Measurements from ENCODE around the gene DIS3. TPM values are rescaled to one million over a fixed set of nuclear protein-coding genes. Genes with fewer than 3 reads are reported as not detected.
"Not testable (repeated sequence)": the region's sequence is repeated elsewhere in the genome, so short reads cannot be mapped to it uniquely, and the experiment has no call there.

The DIS3 gene
- total RNA-seq, 2 donors from 2014 or later = 45.2 to 51.7 TPM

DNA sequence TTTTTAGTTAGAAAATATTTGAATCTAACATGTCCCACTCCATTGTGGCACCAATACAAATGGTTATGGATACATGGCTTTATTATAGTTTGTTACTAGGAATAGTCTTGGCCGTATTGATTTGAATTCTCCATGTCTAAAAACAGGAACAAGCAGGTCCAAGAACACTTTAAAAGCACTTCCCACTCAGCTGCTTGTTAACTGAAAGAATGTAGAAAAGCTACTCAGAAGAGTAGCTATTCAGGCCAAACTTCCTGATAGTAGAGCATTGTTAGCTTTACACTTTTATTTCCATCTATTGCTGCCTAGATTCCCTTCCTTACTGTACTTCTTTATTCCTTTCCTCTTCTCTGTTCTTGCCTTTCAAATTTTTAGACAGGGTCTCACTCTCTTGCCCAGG, 7.1 kb upstream of the DIS3 start:
- Mint-ChIP-seq H3K36me3 (ENCODE audit: insufficient read depth in 2 of 2) (peaks cover 12 to 24% of the 10 kb centered on the region in 2 donors), H3K9me3 (no peaks in the 10 kb centered on the region), H3K4me1 (ENCODE audit: low read depth) (peaks cover 20% of the 10 kb centered on the region), H3K4me3 (no peak overlapping the region), H3K27me3 (ENCODE audit: low read depth) (no peaks in the 10 kb centered on the region), H3K27ac (peak overlapping the region; percentile 27)
- no peak for DNase-seq
- no peak for ATAC-seq (replicated peaks in 1 of 2)

DNA sequence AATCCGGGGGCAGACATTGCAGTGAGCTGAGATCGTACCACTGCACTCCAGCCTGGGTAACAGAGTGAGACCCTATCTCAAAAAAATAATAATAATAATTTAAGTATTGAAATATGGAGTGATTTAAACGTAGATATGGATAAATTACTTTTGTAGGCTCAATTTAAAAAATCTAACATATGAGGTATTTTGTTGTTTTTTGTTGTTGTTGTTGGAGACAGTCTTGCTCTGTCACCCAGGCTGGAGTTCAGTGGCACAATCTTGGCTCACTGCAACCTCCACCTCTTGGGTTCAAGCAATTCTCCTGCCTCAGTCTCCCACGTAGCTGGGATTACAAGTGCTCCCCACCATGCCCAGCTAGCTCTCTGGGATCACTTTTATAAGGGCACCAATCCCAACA, 3.0 kb upstream of the DIS3 start:
- ATAC-seq (replicated peaks in 1 of 2); H3K27ac Mint-ChIP-seq; DNase-seq; H3K27me3 Mint-ChIP-seq (ENCODE audit: low read depth); H3K9me3 Mint-ChIP-seq: not testable (repeated sequence)
- peaks cover 43% of the 10 kb centered on the region for H3K4me1 Mint-ChIP-seq (ENCODE audit: low read depth)
- H3K4me3 Mint-ChIP-seq = peak overlapping the region in 1 of 2 donors; percentile 13
- H3K36me3 Mint-ChIP-seq (ENCODE audit: insufficient read depth in 2 of 2) = peaks cover 5 to 23% of the 10 kb centered on the region in 2 donors

DNA sequence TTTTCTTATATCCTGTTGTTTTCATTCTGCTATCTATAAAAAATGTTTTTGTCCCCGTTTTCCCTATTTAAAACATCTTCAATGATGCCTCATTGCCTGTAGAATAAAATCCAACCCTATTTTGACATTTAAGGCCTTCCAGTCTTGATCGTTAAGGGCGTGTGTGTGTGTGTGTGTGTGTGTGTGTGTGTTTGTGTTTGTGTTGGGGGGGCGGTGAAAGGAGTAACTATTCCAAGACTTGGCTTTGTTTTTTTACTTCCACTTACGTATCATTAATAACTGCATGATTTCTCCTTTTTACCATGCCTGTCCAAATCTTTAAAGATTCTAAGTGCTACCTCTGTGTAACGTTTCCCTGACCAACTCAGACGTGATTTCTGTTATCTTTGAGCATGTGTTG, 1.0 kb upstream of the DIS3 start:
- peak overlapping the region; percentile 98 for H3K27ac Mint-ChIP-seq
- DNase-seq = no peak

DNA sequence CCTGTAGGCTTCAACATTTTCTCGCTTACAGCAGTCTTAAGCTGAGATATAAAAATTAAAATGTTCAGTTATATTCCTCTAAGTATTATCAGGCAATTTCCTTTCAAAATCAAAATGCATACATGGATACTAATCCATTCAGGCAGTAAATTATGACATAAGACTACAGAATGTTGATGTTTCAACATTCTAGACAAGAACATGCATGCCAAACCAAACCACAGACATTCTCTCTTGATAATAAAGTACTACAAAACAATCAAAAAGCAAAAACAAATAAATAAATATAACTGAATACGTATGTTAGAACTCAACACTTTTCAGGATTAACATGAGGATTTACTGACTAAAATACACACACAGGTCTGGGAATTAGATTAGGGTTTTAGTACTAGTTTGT, 7.7 kb downstream of the DIS3 start:
- DNase-seq (no peak), ATAC-seq (replicated peaks in 1 of 2) (no peak)
- Mint-ChIP-seq H3K4me3 (no peak overlapping the region), H3K27ac (no peak overlapping the region), H3K9me3 (no peaks in the 10 kb centered on the region), H3K4me1 (ENCODE audit: low read depth) (peaks cover 14% of the 10 kb centered on the region), H3K36me3 (ENCODE audit: insufficient read depth in 2 of 2) (peaks cover 5 to 44% of the 10 kb centered on the region in 2 donors), H3K27me3 (ENCODE audit: low read depth) (no peaks in the 10 kb centered on the region)

More for the DNA sequence above, 1.0 kb upstream of the DIS3 start:
- no peak for ATAC-seq (replicated peaks in 1 of 2)
- Mint-ChIP-seq H3K36me3 (ENCODE audit: insufficient read depth in 2 of 2) (peaks cover 8 to 27% of the 10 kb centered on the region in 2 donors), H3K4me1 (ENCODE audit: low read depth) (peaks cover 58% of the 10 kb centered on the region), H3K4me3 (peak overlapping the region; percentile 97 to 98), H3K27me3 (ENCODE audit: low read depth) (no peaks in the 10 kb centered on the region), H3K9me3 (no peaks in the 10 kb centered on the region)

DNA sequence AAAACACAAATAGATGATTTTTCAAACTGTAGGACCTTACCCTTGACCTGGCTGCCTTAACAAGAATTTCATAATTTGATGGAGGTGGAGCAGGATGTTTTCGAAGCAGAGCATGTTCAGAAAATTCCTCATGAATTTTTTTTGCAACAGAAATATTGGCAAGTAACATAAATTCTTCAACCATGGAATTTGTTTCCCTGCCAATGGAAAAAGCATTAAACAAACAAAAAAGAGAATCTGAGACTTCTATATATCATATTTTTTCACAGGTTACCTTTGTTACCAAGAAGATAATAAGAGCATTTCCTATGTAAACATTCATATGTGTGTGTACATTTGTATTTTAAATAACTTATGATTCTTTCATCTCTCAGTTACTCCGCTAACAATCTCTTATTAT, 18.3 kb downstream of the DIS3 start:
- no peaks in the 10 kb centered on the region for H3K4me1 Mint-ChIP-seq (ENCODE audit: low read depth)
- ATAC-seq (replicated peaks in 1 of 2) (no peak), DNase-seq (no peak)
- no peak overlapping the region for H3K27ac Mint-ChIP-seq
- H3K4me3 Mint-ChIP-seq = no peak overlapping the region
- H3K9me3 Mint-ChIP-seq = no peaks in the 10 kb centered on the region
- H3K36me3 Mint-ChIP-seq (ENCODE audit: insufficient read depth in 2 of 2) = peaks cover 0 to 27% of the 10 kb centered on the region in 2 donors
- no peaks in the 10 kb centered on the region for H3K27me3 Mint-ChIP-seq (ENCODE audit: low read depth)

DNA sequence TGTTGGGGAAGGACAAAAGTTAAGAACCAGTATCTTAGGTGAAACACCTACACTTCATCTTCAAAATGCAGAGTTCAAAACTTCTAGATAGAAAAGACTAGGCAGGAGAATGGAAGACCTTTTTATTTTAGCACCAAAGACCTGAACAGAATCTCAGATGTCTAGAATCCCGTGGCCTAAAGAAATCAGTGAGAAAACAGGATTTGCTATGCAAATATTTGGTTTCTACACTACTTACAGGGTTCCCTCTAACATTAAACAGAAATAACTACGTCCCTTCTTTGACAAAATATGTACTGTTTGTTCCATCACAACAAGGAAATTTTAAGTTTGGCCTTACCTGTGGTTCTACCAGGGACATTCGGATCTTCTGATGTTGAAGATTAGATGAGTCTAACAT, 21.5 kb downstream of the DIS3 start:
- Mint-ChIP-seq H3K9me3 (no peaks in the 10 kb centered on the region), H3K27ac (peak overlapping the region; percentile 46), H3K27me3 (ENCODE audit: low read depth) (no peaks in the 10 kb centered on the region), H3K4me3 (no peak overlapping the region), H3K36me3 (ENCODE audit: insufficient read depth in 2 of 2) (peaks cover 0 to 16% of the 10 kb centered on the region in 2 donors), H3K4me1 (ENCODE audit: low read depth) (no peaks in the 10 kb centered on the region)
- DNase-seq = no peak
- no peak for ATAC-seq (replicated peaks in 1 of 2)

DNA sequence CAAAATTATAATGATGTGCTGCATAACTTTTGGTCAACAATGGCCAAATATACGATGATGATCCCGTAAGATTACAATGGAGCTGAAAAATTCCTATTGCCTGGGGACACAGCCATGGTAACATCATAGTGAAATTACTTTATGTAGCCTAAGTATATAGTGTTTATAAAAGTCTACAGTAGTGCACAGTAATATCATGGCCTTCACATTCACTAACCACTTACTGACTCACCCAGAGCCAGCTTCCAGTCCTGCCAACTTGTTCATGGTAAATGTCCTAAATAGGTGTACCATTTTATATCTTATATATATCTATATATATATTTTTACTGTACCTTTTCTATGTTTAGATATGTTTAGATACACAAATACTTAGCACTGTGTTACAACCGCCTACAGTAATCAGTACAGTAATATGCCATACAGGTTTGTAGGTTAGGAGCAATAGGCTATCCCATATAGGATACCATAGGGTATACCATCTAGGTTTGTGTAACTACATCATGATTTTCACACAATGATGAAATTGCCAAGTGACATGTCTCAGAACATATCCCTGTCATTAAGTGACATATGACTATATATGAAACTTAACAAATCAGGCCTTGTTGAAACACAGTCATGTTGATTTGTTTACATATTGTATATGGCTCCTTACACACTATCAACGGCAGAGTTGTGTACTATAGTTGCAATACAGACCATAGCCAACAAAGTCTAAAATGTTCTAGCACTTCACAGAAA, 23.7 kb downstream of the DIS3 start:
- no peaks in the 10 kb centered on the region for H3K27me3 Mint-ChIP-seq (ENCODE audit: low read depth)

DNA sequence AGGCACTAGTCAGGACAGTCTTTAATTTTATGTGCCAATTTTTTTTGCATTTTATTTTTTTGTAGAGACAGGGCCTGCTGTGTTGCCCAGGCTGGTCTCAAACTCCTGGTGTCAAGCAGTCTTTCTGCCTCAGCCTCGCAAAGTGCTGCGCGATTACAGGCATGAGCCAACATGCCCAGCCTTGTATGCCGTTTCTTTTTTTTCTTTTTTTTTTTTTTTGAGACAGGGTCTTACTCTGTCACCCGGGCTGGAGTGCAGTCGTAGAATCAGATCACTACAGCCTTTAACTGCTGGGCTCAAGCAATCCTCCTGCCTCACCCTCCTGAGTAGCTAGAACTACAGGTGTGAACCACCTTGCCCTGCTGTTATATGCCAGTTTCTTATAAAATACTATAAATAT, 27.6 kb downstream of the DIS3 start:
- Mint-ChIP-seq H3K27me3 (ENCODE audit: low read depth) (no peaks in the 10 kb centered on the region), H3K36me3 (ENCODE audit: insufficient read depth in 2 of 2) (peaks cover 12 to 30% of the 10 kb centered on the region in 2 donors), H3K27ac (no peak overlapping the region), H3K4me3 (no peak overlapping the region), H3K9me3 (no peaks in the 10 kb centered on the region), H3K4me1 (ENCODE audit: low read depth) (no peaks in the 10 kb centered on the region)
- DNase-seq (no peak), ATAC-seq (replicated peaks in 1 of 2) (no peak)

More for the DNA sequence above, 23.7 kb downstream of the DIS3 start:
- DNase-seq (no peak), ATAC-seq (replicated peaks in 1 of 2) (peak; percentile 52 to 76)
- Mint-ChIP-seq H3K36me3 (ENCODE audit: insufficient read depth in 2 of 2) (peaks cover 0 to 16% of the 10 kb centered on the region in 2 donors), H3K27ac (peak overlapping the region; percentile 38), H3K4me1 (ENCODE audit: low read depth) (no peaks in the 10 kb centered on the region), H3K4me3 (no peak overlapping the region), H3K9me3 (no peaks in the 10 kb centered on the region)

DNA sequence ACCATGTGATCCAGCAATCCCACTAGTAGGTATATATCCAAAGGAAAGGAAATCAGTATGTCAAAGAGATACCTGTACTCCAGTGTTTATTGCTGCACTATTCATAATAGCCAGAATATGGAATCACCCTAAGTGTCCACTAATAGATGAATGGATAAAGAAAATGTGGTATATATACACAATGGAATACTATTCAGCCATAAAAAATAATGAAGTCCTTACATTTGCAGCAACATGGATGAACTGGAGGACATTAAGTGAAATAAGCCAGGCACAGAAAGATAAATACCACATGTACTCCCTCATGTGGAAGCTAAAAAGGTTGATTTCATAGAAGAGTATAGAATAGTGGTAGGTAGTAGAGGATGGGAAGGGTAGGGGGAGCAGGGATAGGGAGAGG, 30.5 kb downstream of the DIS3 start:
- Mint-ChIP-seq H3K4me1 (ENCODE audit: low read depth) (peaks cover 5% of the 10 kb centered on the region), H3K9me3 (no peaks in the 10 kb centered on the region), H3K36me3 (ENCODE audit: insufficient read depth in 2 of 2) (peaks cover 16 to 34% of the 10 kb centered on the region in 2 donors), H3K27ac (no peak overlapping the region), H3K4me3 (no peak overlapping the region), H3K27me3 (ENCODE audit: low read depth) (no peaks in the 10 kb centered on the region)
- DNase-seq (no peak), ATAC-seq (replicated peaks in 1 of 2) (no peak)

DNA sequence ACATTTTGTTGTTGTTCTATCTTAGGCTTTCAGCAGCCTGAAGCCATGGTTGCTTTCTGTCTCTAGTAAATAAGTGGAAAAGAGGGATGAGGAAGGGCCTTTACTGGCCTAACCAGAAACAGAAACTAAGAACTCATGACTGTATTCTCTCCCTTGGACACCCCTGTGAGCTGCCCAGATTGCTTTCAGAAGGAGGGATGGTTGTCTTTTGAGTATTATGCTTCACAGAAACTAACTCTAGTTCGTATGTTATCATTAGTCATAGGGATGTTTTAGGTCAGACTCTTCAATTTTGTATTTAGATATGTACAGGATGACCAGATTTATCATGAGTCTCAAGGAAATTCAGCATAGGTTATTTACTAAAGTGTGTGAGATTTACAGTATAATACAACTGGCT, 36.4 kb downstream of the DIS3 start:
- Mint-ChIP-seq H3K27ac (peak overlapping the region; percentile 77), H3K9me3 (no peaks in the 10 kb centered on the region), H3K36me3 (ENCODE audit: insufficient read depth in 2 of 2) (peaks cover 10 to 24% of the 10 kb centered on the region in 2 donors), H3K4me1 (ENCODE audit: low read depth) (peaks cover 13% of the 10 kb centered on the region), H3K27me3 (ENCODE audit: low read depth) (no peaks in the 10 kb centered on the region), H3K4me3 (no peak overlapping the region)
- DNase-seq = peak in 1 of 2 donors; percentile 9
- ATAC-seq (replicated peaks in 1 of 2) = peak; percentile 57 to 94

DNA sequence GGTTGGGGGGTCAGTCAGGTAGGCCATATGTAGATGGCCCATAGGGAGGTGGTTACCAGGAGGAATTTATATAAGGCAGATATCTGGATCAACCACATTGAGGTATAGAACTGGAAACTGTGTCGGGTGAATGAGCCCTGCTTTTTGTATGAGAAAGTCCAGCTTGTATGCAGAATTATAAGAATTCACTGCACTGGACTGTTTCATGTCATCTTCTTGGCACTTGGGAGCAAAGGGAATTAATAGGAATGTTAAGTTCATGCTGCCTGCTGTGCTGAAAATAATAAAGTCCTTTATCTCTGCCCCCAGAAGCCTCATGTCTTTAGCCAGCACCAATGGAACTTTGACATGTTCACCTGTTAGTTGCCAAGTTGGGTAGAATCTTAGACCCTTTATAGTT, 41.7 kb downstream of the DIS3 start:
- H3K36me3 Mint-ChIP-seq (ENCODE audit: insufficient read depth in 2 of 2) = peaks cover 4 to 25% of the 10 kb centered on the region in 2 donors
- H3K27me3 Mint-ChIP-seq (ENCODE audit: low read depth) = no peaks in the 10 kb centered on the region
- H3K27ac Mint-ChIP-seq = no peak overlapping the region
- no peaks in the 10 kb centered on the region for H3K9me3 Mint-ChIP-seq
- DNase-seq (no peak), ATAC-seq (replicated peaks in 1 of 2) (no peak)
- H3K4me3 Mint-ChIP-seq = no peak overlapping the region
- H3K4me1 Mint-ChIP-seq (ENCODE audit: low read depth) = peaks cover 13% of the 10 kb centered on the region

DNA sequence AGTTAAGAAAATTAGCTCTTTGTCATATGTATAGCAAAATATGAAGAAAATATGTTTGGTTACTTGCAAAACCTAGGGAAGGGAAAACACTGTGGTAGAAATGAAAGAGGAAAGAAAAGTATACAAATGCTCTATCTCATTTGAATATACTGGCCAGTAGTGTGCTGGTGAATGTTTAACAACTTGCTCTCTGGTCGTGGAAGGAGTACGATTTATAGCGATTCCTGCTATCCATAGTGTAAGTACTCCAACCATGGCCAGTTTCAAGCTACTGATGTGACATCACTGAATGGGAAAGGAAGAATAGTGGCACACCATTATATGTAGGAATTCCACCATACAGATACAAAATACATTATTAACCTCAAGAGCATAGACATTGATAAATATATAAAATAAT, 44.7 kb downstream of the DIS3 start:
- Mint-ChIP-seq H3K4me3 (no peak overlapping the region), H3K4me1 (ENCODE audit: low read depth) (peaks cover 18% of the 10 kb centered on the region), H3K27me3 (ENCODE audit: low read depth) (no peaks in the 10 kb centered on the region), H3K9me3 (no peaks in the 10 kb centered on the region), H3K27ac (no peak overlapping the region), H3K36me3 (ENCODE audit: insufficient read depth in 2 of 2) (peaks cover 7 to 24% of the 10 kb centered on the region in 2 donors)
- no peak for DNase-seq
- no peak for ATAC-seq (replicated peaks in 1 of 2)

DNA sequence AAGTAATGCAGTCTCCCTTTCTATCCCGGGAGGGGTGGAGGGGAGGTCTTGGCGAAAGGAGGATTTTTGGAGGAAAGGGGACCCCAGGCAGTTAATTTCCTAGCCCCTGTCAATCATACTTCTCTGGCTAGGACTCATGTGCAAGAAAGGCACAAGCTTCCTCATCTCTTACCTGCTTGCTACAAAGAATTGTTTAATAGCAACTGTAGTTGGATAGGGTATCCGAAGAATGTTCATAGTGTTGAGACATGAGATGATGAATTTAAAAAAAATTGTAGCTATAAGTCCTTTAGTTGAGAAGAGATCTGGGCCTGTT, 53.5 kb downstream of the DIS3 start:
- H3K27ac Mint-ChIP-seq = peak overlapping the region; percentile 92
- H3K4me1 Mint-ChIP-seq (ENCODE audit: low read depth) = peaks cover 37% of the 10 kb centered on the region
- H3K9me3 Mint-ChIP-seq = no peaks in the 10 kb centered on the region
- DNase-seq = no peak
- H3K36me3 Mint-ChIP-seq (ENCODE audit: insufficient read depth in 2 of 2) = peaks cover 14 to 29% of the 10 kb centered on the region in 2 donors
- H3K27me3 Mint-ChIP-seq (ENCODE audit: low read depth) = no peaks in the 10 kb centered on the region
- H3K4me3 Mint-ChIP-seq = peak overlapping the region; percentile 91 to 96
- ATAC-seq (replicated peaks in 1 of 2) = no peak
